ENCODE measurements around the gene NDUFC2. TPM values are rescaled to one million over a fixed set of nuclear protein-coding genes. Genes with fewer than 3 reads are reported as not detected.
"Not testable (repeated sequence)": the region's sequence is repeated elsewhere in the genome, so short reads cannot be mapped to it uniquely, and the experiment has no call there.

The NDUFC2 gene
- total RNA-seq, 4 donors from 2014 or later: 205 to 342 (median 228) TPM

GRCh38 chr11:78048561-78048960 lies 31.1 kb downstream of the NDUFC2 start:
- H3K27ac ChIP-seq: no peak overlapping the region
- 88 to 93% methylated on average over 3 of the region's 3 CpGs for WGBS, 2 donors
- intact Hi-C loops (cut with DNase I): no loop called here

DNA sequence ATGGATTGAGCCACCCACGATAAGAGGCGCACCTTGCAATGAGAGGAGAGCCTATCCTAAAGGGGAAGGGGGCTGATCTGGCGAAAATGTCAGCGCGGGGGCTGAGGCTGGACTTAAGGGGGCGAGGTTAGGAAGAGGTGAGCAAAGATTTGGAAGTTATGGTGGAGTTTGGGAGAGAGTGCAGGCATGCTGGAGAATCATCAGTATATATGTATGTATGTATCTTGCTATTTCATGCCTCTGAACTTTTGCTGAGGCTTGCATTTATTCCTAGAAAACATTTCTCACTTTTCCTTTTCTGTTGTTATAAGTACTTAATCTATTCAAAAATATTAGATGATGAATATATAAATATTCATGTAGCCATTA lies 33.2 kb downstream of the NDUFC2 start:
- DNase-seq: no peak
- intact Hi-C loops (cut with DNase I): no loop called here
- Histone ChIP-seq H3K9me3 (no peaks in the 10 kb centered on the region), H3K27ac (peak overlapping the region in 2 of 3 donors; percentile 40 to 82), H3K36me3 (no peaks in the 10 kb centered on the region), H3K4me1 (peaks cover 8 to 30% of the 10 kb centered on the region in 2 donors), H3K27me3 (no peaks in the 10 kb centered on the region), H3K4me3 (replicated peaks in 1 of 3) (no peak overlapping the region)
- TF ChIP-seq POLR2A (IDR thresholded peaks at IDR 0.05) (no peak), CTCF (IDR thresholded peaks at IDR 0.05) (no peak)
- 16 to 30% methylated on average over 6 of the region's 6 CpGs for WGBS, 2 donors

More at GRCh38 chr11:78048561-78048960, 31.1 kb downstream of the NDUFC2 start:
- H3K27me3 ChIP-seq: no peaks in the 10 kb centered on the region
- no peaks in the 10 kb centered on the region for H3K9me3 ChIP-seq
- H3K4me3 ChIP-seq (replicated peaks in 1 of 3): no peak overlapping the region
- H3K4me1 ChIP-seq: peaks cover 8 to 34% of the 10 kb centered on the region in 2 donors
- no peak for TF ChIP-seq POLR2A (IDR thresholded peaks at IDR 0.05)
- TF ChIP-seq CTCF (IDR thresholded peaks at IDR 0.05): no peak
- DNase-seq: no peak
- no peaks in the 10 kb centered on the region for H3K36me3 ChIP-seq

GRCh38 chr11:78045851-78046485 lies 33.7 kb downstream of the NDUFC2 start:
- peaks cover 8 to 29% of the 10 kb centered on the region in 2 donors for H3K4me1 ChIP-seq
- 4 to 5% methylated on average over 25 to 28 of the region's 28 CpGs for WGBS, 2 donors
- peak overlapping the region in 2 of 3 donors; percentile 35 to 40 for H3K4me3 ChIP-seq (replicated peaks in 1 of 3)
- intact Hi-C loops (cut with DNase I): no loop called here
- no peaks in the 10 kb centered on the region for H3K9me3 ChIP-seq
- TF ChIP-seq POLR2A (IDR thresholded peaks at IDR 0.05) (no peak), CTCF (IDR thresholded peaks at IDR 0.05) (peak; percentile 75 to 99 (median 97))
- no peaks in the 10 kb centered on the region for H3K27me3 ChIP-seq
- DNase-seq: peak; percentile 86 to 87
- H3K27ac ChIP-seq: peak overlapping the region; percentile 40 to 82 (median 73)
- H3K36me3 ChIP-seq: no peaks in the 10 kb centered on the region

DNA sequence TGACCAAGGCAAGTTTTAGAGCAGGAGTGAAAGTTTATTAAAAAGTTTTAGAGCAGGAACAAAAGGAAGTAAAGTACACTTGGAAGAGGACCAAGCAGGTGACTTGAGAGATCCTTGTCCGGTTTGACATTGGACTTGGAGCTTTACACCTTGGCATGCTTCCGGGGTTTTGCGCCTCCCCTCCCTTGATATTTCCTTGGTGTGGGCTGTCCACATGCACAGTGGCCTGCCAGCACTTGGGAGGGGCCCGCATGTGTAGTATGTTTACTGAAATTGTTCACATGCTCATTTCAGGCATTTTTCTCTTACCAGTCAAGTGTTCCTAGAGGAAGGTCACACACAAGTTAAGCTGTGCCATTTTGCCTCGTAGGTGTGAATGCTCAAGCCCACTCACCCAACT lies 35.0 kb downstream of the NDUFC2 start:
- TF ChIP-seq POLR2A (IDR thresholded peaks at IDR 0.05) (no peak), CTCF (IDR thresholded peaks at IDR 0.05) (no peak)
- peak; percentile 21 to 72 for DNase-seq
- 34 to 62% methylated on average over 5 of the region's 5 CpGs for WGBS, 2 donors
- Histone ChIP-seq H3K9me3 (no peaks in the 10 kb centered on the region), H3K36me3 (no peaks in the 10 kb centered on the region), H3K4me1 (peaks cover 20 to 34% of the 10 kb centered on the region in 2 donors), H3K27ac (no peak overlapping the region), H3K4me3 (replicated peaks in 1 of 3) (no peak overlapping the region), H3K27me3 (no peaks in the 10 kb centered on the region)
- intact Hi-C loops (cut with DNase I): no loop called here

DNA sequence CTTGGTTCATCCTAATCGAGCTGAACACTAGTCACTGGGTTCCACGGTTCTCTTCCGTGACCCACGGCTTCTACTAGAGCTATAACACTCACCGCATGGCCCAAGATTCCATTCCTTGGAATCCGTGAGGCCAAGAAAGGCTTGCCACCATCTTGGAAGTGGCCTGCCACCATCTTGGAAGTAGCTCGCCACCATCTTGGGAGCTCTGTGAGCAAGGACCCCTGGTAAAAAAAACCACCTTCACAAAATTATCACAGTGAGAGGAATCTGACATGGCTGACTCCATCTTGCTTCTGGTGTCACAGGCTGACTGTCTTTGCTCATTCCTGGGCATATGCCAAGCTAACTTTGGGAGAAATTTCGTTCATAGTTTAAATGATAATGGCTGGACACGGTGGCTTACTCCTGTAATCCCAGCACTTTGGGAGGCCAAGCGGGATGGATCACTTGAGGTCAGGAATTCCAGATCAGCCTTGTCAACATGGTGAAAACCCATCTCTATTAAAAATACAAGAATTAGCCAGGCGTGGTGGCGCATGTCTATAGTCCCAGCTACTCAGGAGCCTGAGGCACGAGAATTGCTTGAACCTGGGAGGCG lies 37.7 kb downstream of the NDUFC2 start:
- DNase-seq: peak; percentile 15 to 45
- no peak overlapping the region for H3K27ac ChIP-seq
- no peaks in the 10 kb centered on the region for H3K9me3 ChIP-seq
- no peak for TF ChIP-seq CTCF (IDR thresholded peaks at IDR 0.05)
- no peak for TF ChIP-seq POLR2A (IDR thresholded peaks at IDR 0.05)
- WGBS, 2 donors: 82 to 89% methylated on average over 14 of the region's 14 CpGs
- no peaks in the 10 kb centered on the region for H3K36me3 ChIP-seq
- intact Hi-C loops (cut with DNase I): no loop called here
- peaks cover 14 to 39% of the 10 kb centered on the region in 2 donors for H3K4me1 ChIP-seq
- H3K4me3 ChIP-seq (replicated peaks in 1 of 3): no peak overlapping the region
- H3K27me3 ChIP-seq: no peaks in the 10 kb centered on the region

- H3K27me3 ChIP-seq; H3K4me3 ChIP-seq (replicated peaks in 1 of 3); H3K36me3 ChIP-seq; H3K27ac ChIP-seq; H3K9me3 ChIP-seq; intact Hi-C loops (cut with DNase I); DNase-seq: not testable (repeated sequence)
- WGBS, 2 donors: 95 to 98% methylated on average over 8 of the region's 8 CpGs
- H3K4me1 ChIP-seq: peaks cover 14 to 37% of the 10 kb centered on the region in 2 donors
Measured at GRCh38 chr11:78041380-78041719, 38.3 kb downstream of the NDUFC2 start.
